C4-2B (cell line): ENCODE results near the gene AGBL4.

Source experiments
- H3K27ac ChIP-seq: fragments of 450-650 bp; 2 replicates; pipeline ENCODE4 v1.5.1; 2017
- CTCF ChIP-seq: fragments of 450-650 bp; conservative IDR thresholded peaks from 2 replicates; pipeline ENCODE4 v1.5.1; 2017; ENCODE audit warnings: mild to moderate bottlenecking
- ZFX ChIP-seq: fragments of 450-650 bp; IDR thresholded peaks from 2 replicates; pipeline ENCODE4 v1.6.1; 2017

The AGBL4 gene

GRCh38 chr1:48681476-48682305 is 1342.1 kb downstream of the AGBL4 start:
- TF ChIP-seq CTCF = no peak
- no peak for TF ChIP-seq ZFX
- no peak overlapping the region for H3K27ac ChIP-seq

- peak; percentile 34 for TF ChIP-seq CTCF
- no peak for TF ChIP-seq ZFX
- H3K27ac ChIP-seq = no peak overlapping the region
Measured at GRCh38 chr1:48680411-48681035, 1343.2 kb downstream of the AGBL4 start.

GRCh38 chr1:48679859-48680258 is 1343.9 kb downstream of the AGBL4 start:
- no peak overlapping the region for H3K27ac ChIP-seq
- TF ChIP-seq CTCF (no peak), ZFX (no peak)

- no peak for TF ChIP-seq ZFX
- TF ChIP-seq CTCF = no peak
- no peak overlapping the region for H3K27ac ChIP-seq
Measured at GRCh38 chr1:48678710-48679505, 1344.8 kb downstream of the AGBL4 start.

GRCh38 chr1:48677306-48678287 is 1346.2 kb downstream of the AGBL4 start:
- TF ChIP-seq ZFX (no peak), CTCF (peak; percentile 92)
- H3K27ac ChIP-seq = no peak overlapping the region

- TF ChIP-seq ZFX (no peak), CTCF (no peak)
- H3K27ac ChIP-seq = no peak overlapping the region
Measured at GRCh38 chr1:48676822-48677221, 1346.9 kb downstream of the AGBL4 start.
